Measurements from ENCODE around the gene MNAT1.
"Not testable (repeated sequence)": the region's sequence is repeated elsewhere in the genome, so short reads cannot be mapped to it uniquely, and the experiment has no call there.

The MNAT1 gene

DNA sequence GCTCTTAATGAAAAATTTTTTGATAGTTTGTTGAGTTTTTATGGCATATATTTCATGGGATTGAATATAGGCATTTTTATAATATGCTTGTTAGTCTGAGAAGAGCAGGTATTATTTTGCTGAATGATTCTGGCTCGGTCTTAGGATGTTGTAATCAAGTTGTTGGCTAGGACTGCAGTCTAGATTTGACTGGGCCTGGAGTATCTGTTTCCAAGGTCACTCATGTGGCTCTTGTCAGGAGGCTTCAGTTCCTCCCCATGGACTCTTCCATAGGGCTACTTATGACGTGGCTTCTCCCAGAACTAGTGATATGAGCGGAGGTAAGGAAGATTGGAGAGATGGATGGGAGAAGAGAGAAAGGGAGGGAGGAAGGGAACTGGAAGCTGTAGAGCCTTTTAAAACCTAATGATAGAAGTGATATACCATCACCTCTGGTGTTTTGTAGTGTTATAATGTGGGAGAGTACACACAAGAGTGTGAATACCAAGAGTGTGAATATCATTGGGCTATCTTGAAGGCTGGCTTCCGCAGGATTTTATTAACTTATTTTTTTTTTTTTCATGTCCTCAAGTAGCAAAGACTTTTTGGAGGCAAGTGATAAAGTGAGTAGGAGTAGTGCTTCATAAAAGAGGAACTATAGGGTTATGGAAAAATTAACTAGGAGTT is 4.4 kb downstream of the MNAT1 start:
- DNase-seq (ENCODE audit: low spot score), result no peak

DNA sequence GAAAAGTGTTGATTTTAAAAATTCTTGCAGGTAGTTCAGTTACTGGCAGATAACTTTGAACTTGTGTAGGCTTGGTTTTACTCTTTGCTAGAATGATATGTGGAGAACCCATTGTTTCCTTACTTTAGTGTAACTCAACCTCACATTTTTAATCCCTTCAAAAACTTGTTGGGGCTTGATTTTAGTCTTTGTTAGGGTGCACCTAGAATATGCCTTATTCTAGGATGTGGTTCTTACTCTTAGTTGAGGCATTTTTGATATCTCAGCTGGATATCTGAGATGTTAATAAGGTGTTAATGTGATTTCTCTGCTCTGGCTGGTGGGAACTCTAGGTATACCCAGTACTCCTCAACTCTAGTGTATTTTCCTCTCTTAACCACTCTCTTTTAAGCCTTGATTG is 10.0 kb downstream of the MNAT1 start:
- DNase-seq (ENCODE audit: low spot score), result no peak

DNA sequence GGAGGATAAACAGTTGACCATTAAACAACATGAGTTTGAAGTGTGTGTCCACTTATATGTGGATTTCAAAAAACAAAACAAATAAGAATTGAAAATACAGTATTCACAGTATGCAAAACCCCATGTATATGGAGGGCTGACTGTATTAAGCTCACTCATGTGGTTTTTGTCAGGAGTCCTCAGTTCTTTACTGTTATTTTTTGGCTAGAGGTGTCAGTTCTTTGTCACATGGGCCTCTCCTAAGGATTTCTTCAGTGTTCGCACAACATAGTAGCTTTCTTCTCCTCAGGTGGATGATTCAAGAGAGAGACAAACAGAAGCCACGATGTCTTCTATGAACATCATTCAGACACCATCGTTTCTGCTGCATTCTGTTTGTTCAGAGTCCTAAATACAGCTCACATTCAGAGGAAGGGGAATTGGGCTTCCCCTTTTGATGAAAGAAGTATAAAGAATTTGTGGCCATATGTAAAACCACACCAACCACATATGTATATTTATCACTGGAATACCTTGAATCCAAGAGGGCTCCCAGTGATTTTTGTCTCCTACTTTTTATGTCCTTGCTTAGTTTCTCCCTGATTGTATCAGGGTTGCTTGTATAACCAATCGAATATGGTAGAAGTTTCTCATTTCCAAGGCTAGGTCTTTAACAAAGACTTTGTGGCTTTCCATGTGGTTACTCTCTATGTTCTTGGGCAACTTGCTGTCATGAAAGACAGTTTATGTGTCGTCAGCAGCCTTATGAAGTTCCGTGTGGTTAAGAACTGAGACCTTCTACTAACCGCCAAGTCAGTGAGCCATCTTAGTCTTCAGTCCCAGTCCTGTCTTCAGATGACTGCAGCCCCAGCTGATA is 18.9 kb downstream of the MNAT1 start:
- peak; percentile 58 for DNase-seq (ENCODE audit: low spot score)

GRCh38 chr14:60756847-60757246 is 22.3 kb downstream of the MNAT1 start:
- DNase-seq (ENCODE audit: low spot score), result no peak

GRCh38 chr14:60757567-60758002 is 23.0 kb downstream of the MNAT1 start:
- DNase-seq (ENCODE audit: low spot score), result no peak

GRCh38 chr14:60758885-60759284 is 24.3 kb downstream of the MNAT1 start:
- DNase-seq (ENCODE audit: low spot score), result no peak

GRCh38 chr14:60760209-60760608 is 25.6 kb downstream of the MNAT1 start:
- DNase-seq (ENCODE audit: low spot score), result no peak

- no peak for DNase-seq (ENCODE audit: low spot score)
Observed at GRCh38 chr14:60760644-60761364, 26.2 kb downstream of the MNAT1 start.

- DNase-seq (ENCODE audit: low spot score), result no peak
Observed at GRCh38 chr14:60768602-60769001, 34.0 kb downstream of the MNAT1 start.

DNA sequence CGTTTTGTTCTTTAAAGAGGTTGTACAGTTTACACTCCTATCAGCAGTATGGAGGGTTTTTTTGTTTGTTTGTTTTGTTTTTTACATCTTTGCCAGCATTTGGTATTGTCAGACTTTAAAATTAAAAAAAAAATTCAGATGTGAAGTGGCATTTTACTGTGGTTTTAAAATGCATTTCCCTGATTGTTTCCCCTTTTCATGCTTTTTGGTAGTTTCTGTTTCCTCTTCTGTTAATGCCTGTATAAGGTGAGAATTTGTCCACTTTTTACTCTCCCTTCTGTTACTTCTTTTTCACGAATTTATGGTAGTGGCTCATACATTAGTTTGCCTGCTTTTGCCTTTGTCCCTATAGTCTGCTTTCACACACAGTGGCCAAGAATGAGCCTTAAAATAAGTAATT is 36.6 kb downstream of the MNAT1 start:
- DNase-seq (ENCODE audit: low spot score), result no peak

GRCh38 chr14:60773558-60773957 is 39.0 kb downstream of the MNAT1 start:
- DNase-seq (ENCODE audit: low spot score), result no peak

GRCh38 chr14:60775296-60775695 is 40.7 kb downstream of the MNAT1 start:
- no peak for DNase-seq (ENCODE audit: low spot score)

DNA sequence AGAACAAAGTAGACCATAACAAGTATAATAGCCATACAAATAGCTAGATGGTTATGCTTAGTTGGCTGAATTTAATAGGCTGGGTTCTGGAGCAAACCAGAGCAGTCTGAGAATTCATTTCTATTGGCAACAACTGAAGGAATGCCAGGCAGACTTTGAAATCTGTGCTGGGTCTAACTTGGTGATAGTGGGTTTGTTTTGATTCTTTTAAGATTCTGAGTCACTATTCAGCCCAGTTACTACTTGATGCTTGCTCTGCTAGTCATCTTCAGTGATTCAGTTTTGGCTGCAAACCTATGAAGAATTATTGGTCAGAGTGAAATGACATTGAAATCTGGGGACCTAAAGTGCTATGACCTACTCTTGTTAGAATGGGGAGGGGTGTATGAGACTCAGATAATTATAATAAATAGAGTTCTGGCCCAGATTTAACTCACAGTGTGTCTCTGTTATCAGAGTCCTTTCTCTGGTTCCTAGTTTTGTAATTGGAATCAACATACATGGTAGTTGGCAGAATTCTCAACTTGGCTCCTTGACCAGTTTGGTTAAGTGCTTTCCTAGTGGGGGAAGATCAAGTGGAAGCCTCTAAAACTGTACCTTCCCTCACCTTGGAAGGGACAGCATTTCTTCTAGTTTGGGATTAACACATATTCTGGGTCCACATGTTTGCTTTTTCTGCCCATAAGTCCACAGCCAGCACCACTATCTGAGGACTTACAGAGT is 43.5 kb downstream of the MNAT1 start:
- no peak for DNase-seq (ENCODE audit: low spot score)

DNA sequence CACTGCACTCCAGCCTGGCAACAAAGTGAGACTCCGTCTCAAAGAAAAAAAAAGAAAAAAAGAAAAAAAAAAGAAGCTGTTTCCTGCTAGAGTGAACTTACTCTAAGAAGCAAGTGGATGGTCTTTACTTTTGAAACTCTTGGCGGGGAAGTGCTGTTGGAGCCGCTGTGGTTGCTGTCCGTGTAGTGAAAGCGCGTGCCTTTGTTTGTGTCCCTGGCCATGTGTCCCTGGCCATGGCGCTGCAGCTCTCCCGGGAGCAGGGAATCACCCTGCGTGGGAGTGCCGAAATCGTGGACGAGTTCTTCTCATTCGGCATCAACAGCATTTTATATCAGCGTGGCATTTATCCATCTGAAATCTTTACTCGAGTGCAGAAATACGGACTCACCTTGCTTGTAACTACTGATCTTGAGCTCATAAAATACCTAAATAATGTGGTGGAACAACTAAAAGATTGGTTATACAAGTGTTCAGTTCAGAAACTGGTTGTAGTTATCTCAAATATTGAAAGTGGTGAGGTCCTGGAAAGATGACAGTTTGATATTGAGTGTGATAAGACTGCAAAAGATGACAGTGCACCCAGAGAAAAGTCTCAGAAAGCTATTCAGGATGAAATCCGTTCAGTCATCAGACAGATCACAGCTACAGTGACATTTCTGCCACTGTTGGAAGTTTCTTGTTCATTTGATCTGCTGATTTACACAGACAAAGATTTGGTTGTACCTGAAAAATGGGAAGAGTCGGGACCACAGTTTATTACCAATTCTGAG is 45.4 kb downstream of the MNAT1 start:
- DNase-seq (ENCODE audit: low spot score), result not testable (repeated sequence)

- DNase-seq (ENCODE audit: low spot score), result not testable (repeated sequence)
Observed at GRCh38 chr14:60780558-60780957, 46.0 kb downstream of the MNAT1 start.

DNA sequence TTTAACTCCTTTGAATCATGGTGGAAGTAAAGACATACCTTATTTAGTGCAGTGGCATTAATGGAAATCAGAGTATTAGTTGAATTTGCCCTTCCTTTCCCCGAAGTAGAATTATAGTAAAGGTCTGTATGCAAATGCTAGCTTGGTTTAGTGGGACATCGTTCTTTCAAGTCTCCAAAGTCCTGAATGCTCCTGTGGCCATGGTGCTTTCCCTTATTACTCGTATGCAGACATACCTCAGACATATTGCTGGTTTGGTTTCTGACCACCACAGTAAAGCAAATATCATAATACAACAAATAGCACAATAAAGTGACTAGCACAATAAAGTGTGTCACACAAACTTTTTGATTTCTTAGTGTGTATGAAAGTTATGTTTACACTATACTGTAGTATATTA is 52.3 kb downstream of the MNAT1 start:
- no peak for DNase-seq (ENCODE audit: low spot score)

DNA sequence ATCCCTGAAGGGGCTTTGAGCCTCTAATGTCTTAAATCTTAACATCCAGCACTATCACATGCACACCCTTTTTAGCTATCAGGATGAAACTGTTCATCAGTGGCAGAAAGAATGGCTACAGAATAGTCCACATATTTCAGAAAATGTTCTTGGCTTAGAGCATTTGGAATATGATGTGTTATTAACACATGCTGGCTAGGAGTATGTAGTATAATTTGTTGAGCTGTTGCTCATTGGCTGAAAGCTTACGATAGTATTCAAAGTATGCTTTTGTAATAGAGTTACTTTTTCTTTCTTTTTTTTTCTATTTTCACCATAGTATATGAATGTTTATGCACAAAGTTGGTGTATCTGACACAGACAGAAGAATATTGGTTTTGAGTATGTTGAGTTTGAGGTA is 55.1 kb downstream of the MNAT1 start:
- no peak for DNase-seq (ENCODE audit: low spot score)

DNA sequence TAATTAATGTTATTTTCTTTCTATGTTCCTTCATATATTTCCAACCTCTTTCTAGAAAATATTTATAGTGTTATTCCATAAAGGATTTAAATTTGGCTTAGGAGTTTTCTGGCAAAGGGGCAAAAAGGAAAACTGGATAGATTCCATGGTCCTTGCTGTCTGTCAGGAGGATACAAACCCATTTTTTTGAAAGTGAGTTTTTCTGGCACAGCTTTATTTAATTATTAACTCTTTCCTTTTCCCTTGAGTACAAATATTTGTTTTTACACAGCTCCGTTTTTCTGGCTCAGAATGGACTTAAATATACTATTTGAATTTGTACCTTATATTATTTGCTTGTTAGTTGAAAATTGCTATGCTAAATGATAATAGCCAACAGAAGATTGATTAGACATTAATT is 56.3 kb downstream of the MNAT1 start:
- no peak for DNase-seq (ENCODE audit: low spot score)

DNA sequence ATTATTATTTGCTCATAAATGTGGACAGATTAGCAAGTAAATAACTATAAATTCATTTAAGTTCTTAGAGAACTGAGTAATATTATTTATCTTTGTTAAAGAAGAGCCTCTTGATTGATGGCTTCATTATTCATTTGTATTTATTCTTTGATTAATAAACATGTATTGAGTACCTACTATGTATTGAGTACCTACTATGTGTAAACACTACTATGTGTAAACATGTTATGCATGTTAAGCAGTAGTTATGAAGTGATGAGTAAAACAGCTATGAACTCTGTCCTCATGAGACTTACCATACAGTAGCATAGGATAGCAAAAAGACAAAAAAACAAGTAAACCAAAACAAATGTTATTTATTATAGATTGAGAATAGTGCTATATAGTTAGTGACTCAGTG is 61.9 kb downstream of the MNAT1 start:
- DNase-seq (ENCODE audit: low spot score), result no peak

DNA sequence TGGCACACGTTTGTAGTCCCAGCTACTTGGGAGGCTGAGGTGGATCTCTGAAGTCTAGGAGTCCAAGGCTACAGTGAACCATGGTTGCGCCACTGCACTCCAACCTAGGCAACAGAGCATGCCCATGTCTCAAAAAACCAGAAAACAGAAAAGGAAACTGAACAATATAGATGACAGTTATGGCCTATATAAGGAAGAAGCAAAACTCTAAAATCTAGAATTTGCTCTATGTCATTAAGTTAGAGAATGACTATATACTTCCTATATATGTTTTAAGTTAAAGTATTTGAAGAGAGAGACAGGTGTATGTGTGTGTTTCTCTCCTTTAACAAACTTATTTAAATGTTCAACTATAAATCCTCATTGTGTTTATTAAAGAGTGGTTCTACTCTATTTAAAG is 65.8 kb downstream of the MNAT1 start:
- no peak for DNase-seq (ENCODE audit: low spot score)

GRCh38 chr14:60803871-60804270 is 69.3 kb downstream of the MNAT1 start:
- DNase-seq (ENCODE audit: low spot score), result no peak

All from CD4-positive, alpha-beta T cell treated with Interleukin-6 at 100 ng/mL for 8 hours (primary cell).